Neural crest cell (in vitro differentiated cells): ENCODE results near the gene FEM1B. TPM values are rescaled to one million over a fixed set of nuclear protein-coding genes. Genes with fewer than 3 reads are reported as not detected.

Experiments used
- DNase-seq: peaks from one replicate; pipeline ENCODE4 v3.0.0; 2021; ENCODE audit warnings: low read depth, mixed read lengths, low spot score
- H3K27ac Mint-ChIP-seq: one replicate; pipeline ENCODE4 v1.8.0; 2021; ENCODE audit warnings: mild to moderate bottlenecking, mixed read lengths; ENCODE audit not compliant: unreplicated experiment
- H3K27me3 Mint-ChIP-seq: 2 replicates; pipeline ENCODE4 v1.8.0; 2021; ENCODE audit warnings: low read depth, mild to moderate bottlenecking, mixed read lengths
- H3K36me3 Mint-ChIP-seq: 2 replicates; pipeline ENCODE4 v1.8.0; 2021; ENCODE audit warnings: low read depth, mild to moderate bottlenecking, mixed read lengths
- H3K4me1 Mint-ChIP-seq: 2 replicates; pipeline ENCODE4 v1.8.0; 2021; ENCODE audit warnings: mixed read lengths
- H3K4me3 Mint-ChIP-seq: one replicate; pipeline ENCODE4 v1.8.0; 2021; ENCODE audit warnings: mild to moderate bottlenecking, mixed read lengths
- H3K9me3 Mint-ChIP-seq: 2 replicates; pipeline ENCODE4 v1.8.0; 2021; ENCODE audit warnings: mixed read lengths
- total RNA-seq: library from RNA; stranded (reverse); gene quantifications from 2 replicates; pipeline ENCODE4 v1.2.1, GENCODE V29; 2021
- TF ChIP-seq, protein P1 (sequence below): fragments of 200-600 bp; sonication (generic); conservative IDR thresholded peaks from 2 replicates; pipeline ENCODE4 v1.5.0; 2021; ENCODE audit warnings: antibody characterized with exemption, mild to moderate bottlenecking

FEM1B gene
- total RNA-seq, 1 donor from 2014 or later = 61.4 TPM

DNA sequence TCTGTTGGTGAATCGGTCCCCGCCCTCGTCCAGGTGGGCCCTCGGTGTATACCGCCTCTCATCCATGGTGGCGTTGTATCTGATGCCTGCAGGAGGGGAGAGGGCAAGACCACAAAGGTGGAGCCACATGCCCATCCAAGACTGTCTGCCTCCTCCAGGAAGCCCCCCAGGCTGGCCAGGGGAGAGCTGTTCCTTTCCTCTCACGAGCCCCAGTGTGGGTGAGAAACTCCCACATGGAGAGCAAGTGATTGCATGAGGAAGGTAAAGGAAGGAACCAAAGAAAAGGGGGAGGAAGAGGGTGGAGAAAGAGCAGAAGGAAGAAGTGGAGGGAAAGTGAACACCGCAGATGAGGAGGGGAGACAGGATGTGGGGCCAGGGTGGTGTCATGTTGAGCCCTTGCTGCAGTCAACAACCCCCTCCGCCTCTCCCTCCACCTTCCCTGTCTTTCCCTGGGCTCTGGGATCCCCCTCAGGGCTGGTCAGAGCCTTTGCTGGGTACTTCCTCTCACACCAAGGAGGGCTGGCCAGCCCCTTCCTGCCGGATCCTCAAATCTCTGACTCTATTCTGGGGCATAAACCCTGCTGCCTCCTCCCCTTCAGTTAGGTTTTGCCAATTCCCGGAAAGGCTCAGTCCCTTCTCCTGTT lies 49.3 kb downstream of the FEM1B start:
- no peaks in the 10 kb centered on the region for H3K36me3 Mint-ChIP-seq

DNA sequence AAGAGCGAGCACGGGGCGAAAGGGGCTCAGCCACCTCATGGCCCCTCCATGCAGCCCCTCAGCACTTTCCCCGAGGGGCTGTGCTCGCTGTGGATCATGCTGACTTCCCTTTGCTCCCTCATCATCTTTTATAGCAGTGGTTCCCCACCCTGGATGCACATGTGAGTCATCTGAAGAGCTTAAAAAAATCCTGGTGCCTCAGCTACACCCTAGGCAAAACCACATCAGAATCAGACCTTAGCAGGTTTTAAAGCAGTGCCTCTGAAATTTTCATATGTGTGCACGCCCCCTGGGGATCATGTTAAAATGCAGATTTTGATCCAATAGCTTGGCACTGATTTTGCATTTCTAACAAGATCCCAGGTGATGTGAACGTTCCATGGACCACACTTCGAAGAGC lies 50.9 kb downstream of the FEM1B start:
- DNase-seq = no peak
- Mint-ChIP-seq H3K36me3 (no peaks in the 10 kb centered on the region), H3K4me1 (peaks cover 25% of the 10 kb centered on the region), H3K9me3 (no peaks in the 10 kb centered on the region), H3K4me3 (no peak overlapping the region), H3K27ac (no peak overlapping the region), H3K27me3 (peaks cover 2% of the 10 kb centered on the region)
- TF ChIP-seq, protein P1, sequence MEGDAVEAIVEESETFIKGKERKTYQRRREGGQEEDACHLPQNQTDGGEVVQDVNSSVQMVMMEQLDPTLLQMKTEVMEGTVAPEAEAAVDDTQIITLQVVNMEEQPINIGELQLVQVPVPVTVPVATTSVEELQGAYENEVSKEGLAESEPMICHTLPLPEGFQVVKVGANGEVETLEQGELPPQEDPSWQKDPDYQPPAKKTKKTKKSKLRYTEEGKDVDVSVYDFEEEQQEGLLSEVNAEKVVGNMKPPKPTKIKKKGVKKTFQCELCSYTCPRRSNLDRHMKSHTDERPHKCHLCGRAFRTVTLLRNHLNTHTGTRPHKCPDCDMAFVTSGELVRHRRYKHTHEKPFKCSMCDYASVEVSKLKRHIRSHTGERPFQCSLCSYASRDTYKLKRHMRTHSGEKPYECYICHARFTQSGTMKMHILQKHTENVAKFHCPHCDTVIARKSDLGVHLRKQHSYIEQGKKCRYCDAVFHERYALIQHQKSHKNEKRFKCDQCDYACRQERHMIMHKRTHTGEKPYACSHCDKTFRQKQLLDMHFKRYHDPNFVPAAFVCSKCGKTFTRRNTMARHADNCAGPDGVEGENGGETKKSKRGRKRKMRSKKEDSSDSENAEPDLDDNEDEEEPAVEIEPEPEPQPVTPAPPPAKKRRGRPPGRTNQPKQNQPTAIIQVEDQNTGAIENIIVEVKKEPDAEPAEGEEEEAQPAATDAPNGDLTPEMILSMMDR = no peak

More for the DNA sequence above, 49.3 kb downstream of the FEM1B start:
- no peak for DNase-seq
- H3K27ac Mint-ChIP-seq = peak overlapping the region; percentile 27
- no peaks in the 10 kb centered on the region for H3K9me3 Mint-ChIP-seq
- H3K27me3 Mint-ChIP-seq = peaks cover 2% of the 10 kb centered on the region
- TF ChIP-seq, protein P1 = no peak
- H3K4me1 Mint-ChIP-seq = peaks cover 25% of the 10 kb centered on the region
- no peak overlapping the region for H3K4me3 Mint-ChIP-seq

DNA sequence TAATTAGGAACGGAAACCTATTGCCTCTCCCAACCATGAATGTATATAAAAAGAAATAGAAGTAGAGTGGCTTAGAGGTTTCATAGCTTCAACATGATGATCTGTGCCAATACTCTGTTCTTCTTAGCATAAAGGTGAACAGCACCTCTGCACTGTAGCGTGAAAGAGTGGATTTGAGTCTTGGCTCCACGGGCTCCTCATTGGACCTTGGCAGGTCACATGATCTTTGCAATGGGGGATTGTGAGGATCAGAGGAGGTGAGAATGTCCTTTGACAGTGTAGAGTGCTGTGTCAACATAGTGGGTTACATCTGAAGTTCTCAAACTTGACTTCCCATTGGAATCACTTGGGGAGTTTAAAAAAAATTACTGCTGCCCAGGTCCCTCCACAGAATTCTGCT lies 51.4 kb downstream of the FEM1B start:
- H3K36me3 Mint-ChIP-seq = no peaks in the 10 kb centered on the region
- no peak overlapping the region for H3K27ac Mint-ChIP-seq
- H3K27me3 Mint-ChIP-seq = peaks cover 2% of the 10 kb centered on the region
- H3K4me3 Mint-ChIP-seq = no peak overlapping the region
- TF ChIP-seq, protein P1 = no peak
- H3K9me3 Mint-ChIP-seq = no peaks in the 10 kb centered on the region
- peaks cover 27% of the 10 kb centered on the region for H3K4me1 Mint-ChIP-seq
- DNase-seq = no peak

DNA sequence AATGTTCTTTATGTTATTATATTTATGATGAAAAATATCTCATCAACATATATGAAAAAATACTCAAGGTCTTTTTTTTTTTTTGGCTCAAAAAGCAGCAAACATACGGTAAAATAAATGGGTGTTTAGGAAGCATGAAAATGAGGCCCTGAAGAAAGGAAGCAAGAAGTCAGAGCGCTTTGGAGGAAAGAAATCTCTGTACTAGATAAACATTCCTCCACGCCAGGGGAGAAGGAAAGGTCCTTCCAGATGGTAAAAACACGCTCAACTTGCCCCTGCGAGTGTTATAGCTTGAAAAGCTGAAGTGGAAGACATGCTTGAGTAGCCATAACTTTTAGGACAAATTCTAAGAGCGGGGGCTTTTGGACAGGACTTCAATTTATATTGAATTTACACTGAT lies 52.9 kb downstream of the FEM1B start:
- Mint-ChIP-seq H3K4me1 (peaks cover 33% of the 10 kb centered on the region), H3K9me3 (no peaks in the 10 kb centered on the region), H3K4me3 (no peak overlapping the region), H3K27me3 (peaks cover 2% of the 10 kb centered on the region), H3K36me3 (no peaks in the 10 kb centered on the region), H3K27ac (no peak overlapping the region)
- TF ChIP-seq, protein P1 = no peak
- no peak for DNase-seq

DNA sequence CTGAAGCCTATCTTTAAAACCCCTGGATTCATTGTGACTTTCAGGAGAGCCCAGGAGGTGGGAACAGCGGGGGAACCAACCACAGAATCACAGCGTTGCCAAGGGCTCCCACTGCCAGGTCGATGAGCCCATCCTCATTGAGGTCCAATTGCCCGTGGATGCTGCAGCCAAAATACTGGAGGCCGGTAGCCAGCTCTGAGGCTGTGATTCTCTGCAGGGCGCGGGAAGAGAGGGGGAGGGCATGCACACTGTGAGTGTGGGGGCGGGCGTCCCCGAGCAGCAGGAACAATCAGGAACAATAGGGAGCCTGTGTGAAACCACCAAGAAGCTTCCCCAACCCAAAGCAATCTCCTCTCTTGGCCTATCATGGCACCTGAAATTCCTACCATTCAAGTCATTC lies 53.4 kb downstream of the FEM1B start:
- Mint-ChIP-seq H3K27me3 (peaks cover 2% of the 10 kb centered on the region), H3K4me3 (peak overlapping the region; percentile 5), H3K27ac (peak overlapping the region; percentile 57), H3K36me3 (no peaks in the 10 kb centered on the region), H3K4me1 (peaks cover 33% of the 10 kb centered on the region), H3K9me3 (no peaks in the 10 kb centered on the region)
- TF ChIP-seq, protein P1 = no peak
- DNase-seq = no peak
